K562 (cell line): ENCODE results near the gene UBE2D3. TPM values are rescaled to one million over a fixed set of nuclear protein-coding genes. Genes with fewer than 3 reads are reported as not detected.

Experiments used
- AFF1 ChIP-seq, 2 experiments: fragments of 450-650 bp; IDR thresholded peaks; 2 replicates each; pipeline ENCODE4 v1.6.1; 2018; ENCODE audit warnings: mild to moderate bottlenecking in 2 of 2, low read depth in 1 of 2; ENCODE audit not compliant: partially characterized antibody in 2 of 2
- E2F4 ChIP-seq: sonication (generic); formaldehyde crosslinking; IDR thresholded peaks from 2 replicates; pipeline ENCODE4 v1.8.0; 2022; ENCODE audit warnings: mild to moderate bottlenecking, low read depth, missing genetic modification reagents
- ESRRB ChIP-seq: fragments of 250-450 bp; sonication (Bioruptor Pico); IDR thresholded peaks from 2 replicates; pipeline ENCODE4 v1.5.0; 2020; ENCODE audit warnings: mild to moderate bottlenecking, moderate library complexity, borderline replicate concordance
- HNRNPLL ChIP-seq: fragments of 200-400 bp; formaldehyde crosslinking; IDR thresholded peaks from 2 replicates; pipeline ENCODE4 v1.6.1; 2017; ENCODE audit warnings: low read length, low read depth, mild to moderate bottlenecking; ENCODE audit not compliant: poor library complexity, severe bottlenecking
- HOXB6 ChIP-seq: fragments of 250-450 bp; sonication (Bioruptor Pico); IDR thresholded peaks from 2 replicates; pipeline ENCODE4 v1.5.1; 2022; ENCODE audit warnings: mild to moderate bottlenecking, borderline replicate concordance
- IRF9 ChIP-seq: fragments of 450-650 bp; IDR thresholded peaks from 2 replicates; pipeline ENCODE4 v1.6.1; 2016; ENCODE audit warnings: missing biosample characterization, missing genetic modification characterization
- LEF1 ChIP-seq: fragments of 450-650 bp; IDR thresholded peaks from 2 replicates; pipeline ENCODE4 v1.6.1; 2016; ENCODE audit warnings: mild to moderate bottlenecking
- RBM22 ChIP-seq: fragments of 200-400 bp; formaldehyde crosslinking; IDR thresholded peaks from 2 replicates; pipeline ENCODE4 v1.6.1; 2018; ENCODE audit warnings: low read length, low read depth; ENCODE audit not compliant: poor library complexity, severe bottlenecking
- RREB1 ChIP-seq: fragments of 250-450 bp; sonication (Bioruptor Pico); IDR thresholded peaks from 2 replicates; pipeline ENCODE4 v1.4.0; 2020
- ZC3H8 ChIP-seq: fragments of 450-650 bp; IDR thresholded peaks from 2 replicates; pipeline ENCODE4 v1.6.1; 2017
- ZNF511 ChIP-seq: sonication (generic); formaldehyde crosslinking; IDR thresholded peaks from 2 replicates; pipeline ENCODE4 v1.8.0; 2022; ENCODE audit warnings: mild to moderate bottlenecking, missing genetic modification reagents
- ZNF780A ChIP-seq: fragments of 250-450 bp; sonication (Bioruptor Pico); IDR thresholded peaks from 2 replicates; pipeline ENCODE4 v1.5.0; 2021; ENCODE audit warnings: mild to moderate bottlenecking
- polyA plus RNA-seq, 8 experiments: library from polyadenylated mRNA; depleted of rRNA in 4 of 8; stranded (reverse) in 5 of 8; unstranded in 3 of 8; fragments of >200 nt; fragmentation: Nextera tagmentation in 2 of 8; fragmentation: Illumina TruSeq in 1 of 8; extraction: Ambion mirVana in 2 of 8; extraction: Trizol in 1 of 8; gene quantifications; 2 replicates each; pipeline versions ENCODE4 v1.2.1 to v1.2.3, GENCODE V29; 2011 to 2014; ENCODE audit warnings: inconsistent platforms in 1 of 8, missing spikeins in 1 of 8
- total RNA-seq, 7 experiments: library from RNA; depleted of rRNA in 6 of 7; stranded (reverse); fragments of >200 nt in 6 of 7; fragmentation: Illumina TruSeq in 2 of 7; extraction: Trizol in 2 of 7; gene quantifications; 2 replicates each; pipeline versions ENCODE4 v1.2.1 to v1.2.3, GENCODE V29; 2011 to 2021; ENCODE audit warnings: low replicate concordance in 1 of 7

Gene UBE2D3
- total and polyA plus RNA-seq, 9 of the 15 experiments (the other 6 are each of a cell fraction or from before 2014, with no cell fraction given) = 191 to 618 (median 292) TPM

- TF ChIP-seq RREB1 (CRISPR knock-in tag) (0 out of 2 replicates have a peak, but pooled peaks have one; percentile 59), ZNF511 (CRISPR knock-in tag) (peak; percentile 45; the same call in 1 of the 2 replicates), IRF9 (tag) (no peak), ZNF780A (CRISPR knock-in tag) (no peak), LEF1 (peak; percentile 75), AFF1 (IDR thresholded peaks at IDR 0.05; ENCODE audit: low read depth in 1 of 2, partially characterized antibody in 2 of 2) (peak in 1 of 2 experiments; percentile 50), E2F4 (CRISPR knock-in tag) (peak; percentile 64; the same call in 1 of the 2 replicates), HOXB6 (CRISPR knock-in tag) (no peak), HNRNPLL (peak; percentile 61), ZC3H8 (peak; percentile 61; the same call in 1 of the 2 replicates), RBM22 (peak; percentile 96), ESRRB (no peak)
Observed at GRCh38 chr4:102826890-102827673, at the start of gene UBE2D3 (continued).
